DOHH2 (cell line): ENCODE results near the gene KLHL18.

Experiments
- H3F3A ChIP-seq: fragments of 200-600 bp; sonication (generic), shearing (Covaris generic); 2 replicates; pipeline ENCODE4 v1.6.0; 2016; ENCODE audit warnings: antibody characterized with exemption, mild to moderate bottlenecking; ENCODE audit not compliant: control insufficient read depth, insufficient read depth
- H3K27ac ChIP-seq: fragments of 200-600 bp; sonication (generic); 2 replicates; pipeline ENCODE4 v1.5.1; 2014; ENCODE audit warnings: low read depth, mild to moderate bottlenecking, low read length, moderate library complexity
- H3K27me3 ChIP-seq: fragments of 200-600 bp; sonication (generic); 2 replicates; pipeline ENCODE4 v1.6.1; 2014; ENCODE audit warnings: mild to moderate bottlenecking, low read length, mixed read lengths; ENCODE audit not compliant: control insufficient read depth
- H3K36me3 ChIP-seq: fragments of 200-600 bp; sonication (generic); 2 replicates; pipeline ENCODE4 v1.6.1; 2014; ENCODE audit warnings: mild to moderate bottlenecking, low read length, moderate library complexity, mixed read lengths; ENCODE audit not compliant: control insufficient read depth
- H3K4me1 ChIP-seq: fragments of 200-600 bp; sonication (generic); 2 replicates; pipeline ENCODE4 v1.6.1; 2014; ENCODE audit warnings: mild to moderate bottlenecking, low read length, mixed read lengths; ENCODE audit not compliant: control insufficient read depth
- H3K4me2 ChIP-seq: fragments of 200-600 bp; sonication (generic); 2 replicates; pipeline ENCODE4 v1.6.0; 2014; ENCODE audit warnings: mild to moderate bottlenecking, low read length, moderate library complexity
- H3K4me3 ChIP-seq: fragments of 200-600 bp; sonication (generic); 2 replicates; pipeline ENCODE4 v1.5.1; 2014; ENCODE audit warnings: mild to moderate bottlenecking, low read length, mixed read lengths
- H3K79me2 ChIP-seq: fragments of 200-600 bp; sonication (generic); 2 replicates; pipeline ENCODE4 v1.6.1; 2014; ENCODE audit warnings: mild to moderate bottlenecking, low read length, mixed read lengths; ENCODE audit not compliant: control insufficient read depth
- H3K9me2 ChIP-seq: fragments of 200-600 bp; sonication (generic); replicated peaks from 2 replicates; pipeline ENCODE4 v1.6.1; 2014; ENCODE audit warnings: mild to moderate bottlenecking, low read length, mixed read lengths; ENCODE audit not compliant: control insufficient read depth
- H3K9me3 ChIP-seq: fragments of 200-600 bp; sonication (generic); 2 replicates; pipeline ENCODE4 v1.6.1; 2014; ENCODE audit warnings: antibody characterized with exemption, low read length, mixed read lengths; ENCODE audit not compliant: control insufficient read depth, insufficient read depth
- H4K20me1 ChIP-seq: fragments of 200-600 bp; sonication (generic); 2 replicates; pipeline ENCODE4 v1.6.0; 2014; ENCODE audit warnings: low read depth, mild to moderate bottlenecking, antibody characterized with exemption, low read length, moderate library complexity; ENCODE audit not compliant: control insufficient read depth, insufficient read depth
- CTCF ChIP-seq: fragments of 200-600 bp; sonication (generic); IDR thresholded peaks from one replicate; pipeline ENCODE4 v1.5.1; 2014; ENCODE audit warnings: antibody characterized with exemption, mild to moderate bottlenecking, low read depth, low read length; ENCODE audit not compliant: poor library complexity, severe bottlenecking
- EZH2phosphoT487 ChIP-seq: fragments of 200-600 bp; sonication (generic); IDR thresholded peaks from 2 replicates; pipeline ENCODE4 v1.6.1; 2017; ENCODE audit warnings: borderline replicate concordance, mild to moderate bottlenecking, antibody characterized with exemption, low read length, moderate library complexity, mixed read lengths

The KLHL18 gene

GRCh38 chr3:47282424-47283192, at the start of gene KLHL18, which contains the start of gene KIF9:
TSS of gene KLHL18 (plus strand) at chr3:47282944. CDS start at chr3:47282966, 22 bp downstream.
TSS of gene KIF9 (minus strand) at chr3:47282799. CDS start at chr3:47277374, 5,425 bp downstream.
- Histone ChIP-seq H3K27ac (peak within 1 kb of the TSS; percentile 87), H4K20me1 (no peaks in the 10 kb centered on the region), H3K4me2 (peak within 1 kb of the TSS; percentile 86), H3K4me3 (peak within 1 kb of the TSS; percentile 100), H3K79me2 (peaks cover 65% of the 10 kb centered on the region), H3K9me3 (no peaks in the 10 kb centered on the region), H3F3A (no peaks in the 10 kb centered on the region), H3K36me3 (peaks cover 33% of the 10 kb centered on the region), H3K27me3 (no peaks in the 10 kb centered on the region), H3K9me2 (no peaks in the 10 kb centered on the region), H3K4me1 (peaks cover 45% of the 10 kb centered on the region)
- TF ChIP-seq CTCF (no peak), EZH2phosphoT487 (no peak)

GRCh38 chr3:47238017-47238416, 44.7 kb upstream of the KLHL18 start:
- Histone ChIP-seq H3K4me1 (no peaks in the 10 kb centered on the region), H3K36me3 (no peaks in the 10 kb centered on the region), H3K27ac (no peak overlapping the region), H3K79me2 (no peaks in the 10 kb centered on the region), H3K4me2 (no peak overlapping the region), H3K9me3 (no peaks in the 10 kb centered on the region), H3K9me2 (no peaks in the 10 kb centered on the region), H4K20me1 (no peaks in the 10 kb centered on the region), H3K4me3 (no peak overlapping the region), H3F3A (no peaks in the 10 kb centered on the region), H3K27me3 (no peaks in the 10 kb centered on the region)
- TF ChIP-seq EZH2phosphoT487 = no peak
- no peak for TF ChIP-seq CTCF

DNA sequence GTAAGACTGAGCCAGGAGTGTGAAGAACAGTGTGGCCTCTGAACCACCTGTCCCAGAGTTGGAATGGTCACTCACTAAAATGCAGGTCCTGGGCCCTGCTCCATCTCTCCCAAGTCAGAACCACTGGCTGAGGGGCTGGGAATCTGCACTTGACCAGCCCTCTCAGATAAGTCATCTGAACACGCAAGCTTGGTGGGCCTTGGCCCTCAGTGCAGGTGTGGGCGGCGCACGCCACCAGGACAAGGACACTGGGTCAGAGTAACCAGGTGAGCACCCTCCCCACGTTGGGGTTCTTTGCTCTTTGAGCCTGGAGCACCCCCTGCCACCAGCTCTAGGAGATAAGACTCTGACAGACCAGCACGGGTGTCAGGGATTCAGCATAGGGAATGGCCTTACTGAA, 42.8 kb upstream of the KLHL18 start:
- Histone ChIP-seq H3K27me3 (no peaks in the 10 kb centered on the region), H4K20me1 (no peaks in the 10 kb centered on the region), H3K9me3 (no peaks in the 10 kb centered on the region), H3F3A (no peaks in the 10 kb centered on the region), H3K79me2 (no peaks in the 10 kb centered on the region), H3K4me3 (no peak overlapping the region), H3K4me1 (no peaks in the 10 kb centered on the region), H3K27ac (no peak overlapping the region), H3K4me2 (no peak overlapping the region), H3K9me2 (no peaks in the 10 kb centered on the region), H3K36me3 (no peaks in the 10 kb centered on the region)
- no peak for TF ChIP-seq EZH2phosphoT487
- no peak for TF ChIP-seq CTCF
